HG03571 (cell line): ENCODE data around the gene TULP4.

Source experiments
- ATAC-seq: cut with Tn5 transposase; IDR thresholded peaks from one replicate; pipeline ENCODE4 v1.9.1; 2021; ENCODE audit not compliant: unreplicated experiment

Gene TULP4, protein sequence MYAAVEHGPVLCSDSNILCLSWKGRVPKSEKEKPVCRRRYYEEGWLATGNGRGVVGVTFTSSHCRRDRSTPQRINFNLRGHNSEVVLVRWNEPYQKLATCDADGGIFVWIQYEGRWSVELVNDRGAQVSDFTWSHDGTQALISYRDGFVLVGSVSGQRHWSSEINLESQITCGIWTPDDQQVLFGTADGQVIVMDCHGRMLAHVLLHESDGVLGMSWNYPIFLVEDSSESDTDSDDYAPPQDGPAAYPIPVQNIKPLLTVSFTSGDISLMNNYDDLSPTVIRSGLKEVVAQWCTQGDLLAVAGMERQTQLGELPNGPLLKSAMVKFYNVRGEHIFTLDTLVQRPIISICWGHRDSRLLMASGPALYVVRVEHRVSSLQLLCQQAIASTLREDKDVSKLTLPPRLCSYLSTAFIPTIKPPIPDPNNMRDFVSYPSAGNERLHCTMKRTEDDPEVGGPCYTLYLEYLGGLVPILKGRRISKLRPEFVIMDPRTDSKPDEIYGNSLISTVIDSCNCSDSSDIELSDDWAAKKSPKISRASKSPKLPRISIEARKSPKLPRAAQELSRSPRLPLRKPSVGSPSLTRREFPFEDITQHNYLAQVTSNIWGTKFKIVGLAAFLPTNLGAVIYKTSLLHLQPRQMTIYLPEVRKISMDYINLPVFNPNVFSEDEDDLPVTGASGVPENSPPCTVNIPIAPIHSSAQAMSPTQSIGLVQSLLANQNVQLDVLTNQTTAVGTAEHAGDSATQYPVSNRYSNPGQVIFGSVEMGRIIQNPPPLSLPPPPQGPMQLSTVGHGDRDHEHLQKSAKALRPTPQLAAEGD (N-terminal part only)

DNA sequence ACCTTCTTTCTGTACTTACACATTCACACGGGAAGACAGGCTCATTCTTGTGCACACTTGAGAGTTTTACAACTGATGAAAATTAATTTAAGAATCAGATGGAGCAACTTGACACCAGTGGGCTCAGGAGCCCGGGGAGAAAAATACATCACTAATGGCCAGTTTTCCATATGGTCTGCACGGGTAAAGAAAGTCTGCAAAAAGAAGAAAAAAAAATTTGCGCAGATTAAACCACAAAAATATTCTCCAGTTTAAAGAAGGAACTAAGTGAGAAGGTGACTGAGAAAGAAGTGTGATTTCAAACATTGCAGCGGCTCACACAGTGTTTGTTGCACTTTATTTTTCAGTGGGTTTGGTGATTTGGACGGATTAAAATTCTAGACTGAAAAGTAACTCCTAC is at the start of gene TULP4:
Gene TULP4 (plus strand): TSS at position 301 of the 400 bp plus-strand sequence. CDS start 1,552 bp downstream, outside the sequence.
- no peak for ATAC-seq

DNA sequence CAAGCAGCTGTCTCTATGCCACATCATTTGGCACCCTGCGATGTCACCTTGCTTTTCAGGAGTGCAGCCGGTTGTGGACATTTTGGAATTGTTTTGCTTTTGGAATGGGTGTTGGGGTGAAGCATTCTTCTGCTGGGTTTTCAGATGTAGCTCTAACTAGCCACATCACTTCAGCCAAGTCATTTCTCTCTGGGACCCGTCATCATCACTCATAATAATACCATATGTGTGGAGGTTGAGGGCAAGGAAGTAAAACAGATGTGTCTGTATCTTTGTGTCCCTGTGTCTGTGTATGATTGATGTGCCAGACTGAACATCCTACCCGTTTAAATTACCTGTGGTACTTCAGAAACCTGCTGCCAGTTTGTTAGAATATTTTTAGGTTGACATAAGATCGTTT is 49.5 kb upstream of the TULP4 start:
- no peak for ATAC-seq

DNA sequence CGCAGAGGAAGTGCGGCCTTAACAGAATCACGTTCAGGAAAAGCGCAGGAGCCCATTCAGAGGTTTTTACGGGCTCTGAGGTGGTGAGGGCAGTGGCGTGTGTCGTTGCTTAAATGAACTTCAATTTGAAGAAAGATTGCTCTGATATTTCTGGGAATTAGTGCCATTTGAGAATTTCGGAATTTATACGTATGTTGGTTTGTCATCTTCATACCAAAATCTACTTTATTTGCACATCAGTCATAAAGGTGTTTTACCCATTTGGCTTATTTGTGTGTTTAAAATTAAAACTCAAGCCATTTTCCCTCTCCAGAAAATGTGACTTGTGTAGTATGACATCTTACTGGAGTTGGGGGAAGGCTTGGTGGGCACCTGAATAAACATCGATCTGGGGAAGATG is 48.1 kb upstream of the TULP4 start:
- ATAC-seq: no peak

DNA sequence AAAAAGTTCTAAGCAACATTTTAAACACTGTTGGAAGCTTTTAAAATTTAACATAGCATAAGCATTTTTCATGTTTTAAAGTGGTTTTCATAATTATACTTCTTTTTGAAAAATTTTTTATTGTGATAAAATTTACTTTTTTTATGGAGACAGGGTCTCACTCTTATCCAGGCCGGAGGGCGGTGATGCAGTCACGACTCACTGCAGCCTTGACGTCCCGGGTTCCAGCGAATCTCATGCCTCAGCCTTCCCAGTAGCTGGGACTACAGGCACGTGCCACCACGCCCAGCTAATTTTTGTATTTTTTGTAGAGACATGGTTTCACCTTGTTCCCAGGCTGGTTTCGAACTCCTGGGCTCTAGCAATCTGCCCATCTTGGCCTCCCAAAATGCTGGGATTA is 46.1 kb upstream of the TULP4 start:
- ATAC-seq: no peak

DNA sequence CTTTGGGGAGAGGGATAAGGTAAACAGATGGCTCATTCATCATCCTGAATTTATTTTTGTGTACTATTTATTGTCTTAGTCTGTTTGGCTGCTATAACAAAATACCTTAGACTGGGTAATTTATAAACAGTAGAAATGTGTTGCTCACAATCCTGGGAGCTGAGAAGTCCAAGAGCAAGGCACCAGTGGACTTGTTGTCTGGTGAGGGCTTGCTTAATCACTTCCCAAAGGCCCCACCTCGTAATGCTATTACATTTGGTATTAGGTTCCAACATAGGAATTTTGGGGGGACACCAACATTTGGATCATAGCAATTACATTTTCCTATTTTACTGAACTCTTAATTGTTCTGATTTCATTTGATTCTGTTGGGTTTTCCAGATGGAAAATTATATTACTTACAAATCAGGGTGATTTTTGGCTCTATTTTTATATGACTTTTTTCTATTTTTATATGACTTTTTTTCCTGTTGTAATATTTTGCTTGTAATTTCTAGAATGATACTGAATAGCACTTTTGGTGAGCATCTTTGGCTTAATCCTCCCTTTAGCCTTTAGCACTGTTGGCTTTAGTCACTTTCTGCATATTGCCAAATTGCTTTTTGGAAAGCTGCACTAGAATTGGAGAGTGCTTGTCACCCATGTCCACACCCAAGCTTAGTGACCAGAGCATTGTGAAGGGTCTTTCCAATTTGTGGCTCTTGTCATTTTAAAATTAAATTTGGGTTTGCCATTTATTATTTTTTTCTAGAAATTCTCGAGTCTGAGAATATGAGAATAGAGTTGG is 43.7 kb upstream of the TULP4 start:
- ATAC-seq: no peak

DNA sequence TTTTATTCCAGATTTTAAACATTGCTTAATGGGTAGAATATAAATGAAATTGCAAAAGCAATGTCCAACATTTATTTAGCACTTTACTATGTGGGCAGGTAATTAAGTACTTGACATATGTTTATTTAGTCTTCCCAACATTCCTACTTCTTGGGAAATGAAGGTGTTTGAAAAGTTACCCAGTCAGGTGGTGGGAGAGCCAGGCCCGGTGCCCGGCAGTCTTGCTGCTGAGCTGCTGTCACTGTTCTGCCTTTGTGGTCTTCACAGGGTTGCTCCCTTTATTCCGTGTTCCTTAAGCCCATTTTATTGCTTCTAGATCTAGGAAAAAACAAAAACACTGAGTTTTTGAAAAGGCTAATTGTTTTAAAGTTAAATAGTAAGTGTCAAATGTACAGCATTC is 42.6 kb upstream of the TULP4 start:
- no peak for ATAC-seq

DNA sequence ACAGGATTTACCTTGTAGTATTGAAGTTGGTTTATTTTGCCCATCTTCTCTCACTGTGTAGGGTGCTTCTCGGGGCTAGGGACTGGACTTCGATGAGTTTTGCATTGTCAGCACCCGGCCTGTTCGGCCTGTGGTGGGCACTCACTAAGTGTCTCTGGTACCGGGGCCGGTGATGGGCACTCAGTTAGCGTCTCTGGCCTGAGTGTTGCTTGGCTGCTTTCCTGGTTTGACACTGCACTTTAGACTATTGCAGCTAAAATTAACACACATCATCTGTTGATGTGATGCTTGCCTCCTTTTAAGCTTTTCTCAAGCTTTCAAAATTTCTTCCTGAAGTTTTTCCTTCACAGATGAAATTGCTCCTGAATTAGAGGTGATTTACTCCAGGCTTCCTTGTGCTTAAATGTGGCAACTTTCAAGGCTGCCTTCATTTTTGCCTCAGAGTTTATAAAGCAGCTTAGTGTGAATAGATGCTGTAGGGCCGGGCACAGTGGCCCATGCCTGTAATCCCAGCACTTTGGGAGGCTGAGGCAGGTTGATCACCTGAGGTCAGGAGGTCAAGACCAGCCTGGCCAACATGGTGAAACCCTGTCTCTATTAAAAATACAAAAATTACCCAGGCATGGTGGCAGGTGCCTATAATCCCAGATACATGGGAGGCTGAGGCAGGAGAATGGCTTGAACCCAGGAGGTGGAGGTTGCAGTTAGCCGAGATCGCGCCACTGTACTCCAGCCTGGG is 41.7 kb upstream of the TULP4 start:
- no peak for ATAC-seq

DNA sequence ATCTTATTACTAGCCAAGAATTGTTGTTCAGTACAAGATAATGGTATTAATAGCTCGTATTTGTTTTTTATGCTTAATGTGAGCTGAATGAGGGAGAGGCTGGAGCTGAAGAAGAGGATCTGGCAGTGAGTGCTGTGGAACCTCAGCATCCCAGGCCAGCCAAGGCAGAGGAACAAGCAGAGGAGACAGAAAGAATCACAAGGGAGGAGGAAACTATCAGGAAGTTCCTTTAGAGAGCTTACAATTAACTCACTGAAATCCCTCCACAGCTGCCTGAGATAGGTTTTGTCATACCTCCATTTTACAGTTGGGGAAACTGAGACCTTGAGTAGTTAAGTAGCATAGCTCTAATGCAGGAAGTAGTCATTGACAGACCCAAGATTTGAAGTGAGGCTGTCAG is 39.9 kb upstream of the TULP4 start:
- no peak for ATAC-seq

DNA sequence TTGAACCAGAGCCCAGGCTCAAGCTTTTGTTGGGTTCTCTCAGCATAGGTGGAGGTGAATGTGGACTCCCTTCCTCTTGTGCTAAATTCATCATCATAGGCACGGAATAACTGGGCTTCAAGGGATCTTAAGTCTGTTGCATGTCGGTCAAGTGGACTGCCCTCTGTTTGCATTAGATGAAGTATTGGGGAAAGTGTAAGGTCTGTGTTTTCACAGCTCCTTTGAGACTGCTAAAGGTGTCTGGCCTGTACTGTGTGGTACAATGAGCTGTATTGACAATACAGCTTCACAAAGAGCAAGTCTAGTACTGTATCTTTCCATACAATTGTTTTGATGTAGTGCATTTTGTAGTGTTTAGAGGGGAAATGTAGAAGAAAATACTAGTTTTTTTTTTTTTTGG is 34.3 kb upstream of the TULP4 start:
- ATAC-seq: no peak

DNA sequence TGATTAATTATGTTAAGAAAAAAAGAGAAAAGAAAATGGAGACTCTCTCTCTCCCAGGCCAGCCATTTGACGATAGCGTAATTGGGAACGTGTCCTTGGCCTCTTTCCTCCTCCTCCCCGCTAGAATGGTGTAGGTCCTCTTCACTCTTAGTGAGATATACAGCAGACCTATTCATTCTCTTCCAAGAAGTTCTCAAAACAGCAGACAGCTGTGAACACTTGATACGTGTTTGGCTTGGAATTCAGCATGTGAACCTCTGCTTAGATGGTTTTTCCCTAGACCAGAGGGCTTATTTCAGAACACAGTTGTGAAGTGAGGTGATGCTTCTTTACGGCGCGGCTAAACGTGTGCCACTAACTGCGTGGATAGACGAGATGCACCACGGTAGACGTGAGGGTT is 32.6 kb upstream of the TULP4 start:
- no peak for ATAC-seq

DNA sequence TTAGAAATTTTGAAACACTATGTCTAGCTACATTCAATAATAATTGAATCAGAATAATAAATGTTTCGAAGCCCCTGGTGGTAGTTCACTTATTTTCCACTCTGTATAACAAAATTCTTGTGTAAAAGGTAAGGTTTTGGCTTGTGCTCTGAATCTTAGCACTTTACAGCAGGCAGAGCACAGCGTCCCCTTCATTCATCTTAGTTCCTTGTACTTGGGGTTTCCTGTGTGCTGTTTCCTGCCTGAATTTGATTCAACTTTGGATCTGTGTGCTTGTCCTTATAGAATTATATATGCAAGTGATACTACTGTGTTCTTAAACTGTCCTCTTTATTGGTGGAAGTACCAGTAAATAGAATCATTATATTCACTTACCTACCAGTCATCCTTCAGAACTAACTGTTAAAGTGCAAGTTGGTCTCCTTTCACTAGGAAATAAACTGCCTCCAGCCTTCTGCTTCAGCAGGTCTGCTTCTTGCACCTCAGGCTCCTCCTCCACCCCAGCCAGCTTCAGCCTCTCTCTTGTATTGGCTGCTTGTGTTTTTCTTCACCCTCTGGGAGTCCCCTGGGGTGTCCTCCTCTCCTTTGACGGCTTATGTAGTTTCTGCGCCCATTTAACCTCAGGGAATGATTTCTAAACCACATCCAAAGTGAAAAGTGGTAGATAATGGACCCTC is 28.8 kb upstream of the TULP4 start:
- peak; percentile 59 for ATAC-seq

DNA sequence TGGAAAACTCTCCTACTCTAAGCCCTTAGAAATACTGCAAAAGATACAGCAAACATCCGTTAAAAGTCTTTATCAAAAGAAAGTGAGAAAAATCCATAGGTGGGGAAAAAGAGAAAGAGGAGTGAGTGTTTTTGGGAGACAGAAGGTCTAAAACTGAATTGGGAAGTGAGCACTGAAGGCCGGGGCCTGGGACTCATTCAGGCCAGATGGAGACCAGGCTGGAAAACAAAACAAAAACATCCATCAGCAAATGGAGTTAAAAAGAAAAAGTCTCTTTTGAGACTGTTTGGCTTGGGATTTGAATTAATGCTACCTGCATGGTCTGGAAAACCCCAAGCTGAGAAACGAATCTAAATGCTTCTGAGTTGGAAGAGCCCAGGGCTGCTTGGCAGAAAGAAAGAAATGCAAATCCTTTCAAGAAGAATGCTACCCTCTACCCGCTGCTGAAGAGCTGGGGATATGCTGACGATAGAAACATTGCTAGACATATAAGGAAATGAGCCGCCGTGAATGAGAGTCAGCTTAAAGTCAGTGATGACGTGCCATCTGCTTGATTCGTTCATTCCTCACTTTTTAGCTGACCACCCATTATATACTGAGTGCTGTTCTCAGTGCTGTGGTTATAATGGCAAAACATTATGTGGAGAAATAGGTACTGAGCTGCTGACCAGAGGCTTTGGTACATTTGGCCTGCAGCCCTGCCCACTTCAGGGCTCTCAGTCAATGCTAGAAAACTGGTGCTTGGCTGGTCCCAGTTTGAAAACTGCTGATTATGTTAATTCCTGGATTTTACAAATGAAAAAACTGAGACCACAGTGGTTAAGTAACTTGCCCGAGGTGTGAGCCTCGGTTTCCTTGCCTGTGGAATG is 28.0 kb upstream of the TULP4 start:
- ATAC-seq: no peak

DNA sequence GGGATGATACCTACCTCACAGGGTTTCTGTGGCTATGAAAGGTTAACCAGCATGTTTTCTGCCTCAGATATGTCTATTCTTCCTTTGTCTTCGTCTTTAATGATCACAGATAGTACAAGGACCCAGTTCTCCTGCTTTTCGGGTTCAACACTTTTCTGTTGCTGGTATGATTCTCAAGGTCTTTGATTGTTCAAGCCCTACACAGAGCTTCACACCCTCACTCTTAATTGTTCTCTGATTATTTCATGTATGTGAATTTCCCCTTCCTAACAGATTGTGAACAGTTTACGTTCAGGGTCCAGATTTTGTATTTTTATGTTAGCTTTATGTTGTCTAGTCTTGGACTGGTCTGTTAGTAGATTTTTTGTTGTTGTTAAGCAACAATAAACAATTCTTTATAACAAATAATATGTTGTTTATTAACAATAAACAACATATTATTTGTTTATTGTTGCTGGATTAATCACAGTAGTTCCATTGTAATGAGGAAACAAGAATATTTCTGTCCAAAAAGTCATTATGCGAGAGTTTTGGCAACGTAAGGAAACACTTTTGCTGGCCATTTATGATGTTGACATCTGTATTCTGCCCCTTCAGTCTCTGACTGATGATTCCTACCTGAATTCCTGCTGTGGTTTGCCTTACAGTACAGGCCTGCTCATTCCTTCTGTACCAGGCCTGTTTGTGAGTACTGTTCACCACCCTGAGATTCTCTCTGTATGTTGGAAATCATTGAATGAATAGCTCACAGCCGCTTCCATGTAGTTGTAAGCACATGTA is 27.2 kb upstream of the TULP4 start:
- ATAC-seq: no peak

DNA sequence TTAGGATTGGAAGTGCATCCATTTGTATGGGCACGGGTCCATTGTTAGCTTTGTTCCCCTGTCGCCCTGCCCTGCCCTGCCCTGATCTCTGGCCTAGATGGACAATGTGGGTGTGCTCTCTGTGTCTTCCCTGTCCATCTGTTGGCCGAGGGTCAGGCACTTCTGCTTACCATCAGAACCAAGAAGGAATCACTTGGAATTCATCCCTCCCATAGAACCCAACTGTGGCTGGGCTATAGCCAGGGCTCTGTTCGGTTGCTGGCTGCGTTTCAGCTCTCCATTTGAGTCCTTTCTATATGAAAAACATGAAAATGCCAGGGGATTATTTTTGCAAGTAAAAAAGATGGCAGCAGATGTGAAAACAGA is 26.6 kb upstream of the TULP4 start:
- ATAC-seq: no peak

DNA sequence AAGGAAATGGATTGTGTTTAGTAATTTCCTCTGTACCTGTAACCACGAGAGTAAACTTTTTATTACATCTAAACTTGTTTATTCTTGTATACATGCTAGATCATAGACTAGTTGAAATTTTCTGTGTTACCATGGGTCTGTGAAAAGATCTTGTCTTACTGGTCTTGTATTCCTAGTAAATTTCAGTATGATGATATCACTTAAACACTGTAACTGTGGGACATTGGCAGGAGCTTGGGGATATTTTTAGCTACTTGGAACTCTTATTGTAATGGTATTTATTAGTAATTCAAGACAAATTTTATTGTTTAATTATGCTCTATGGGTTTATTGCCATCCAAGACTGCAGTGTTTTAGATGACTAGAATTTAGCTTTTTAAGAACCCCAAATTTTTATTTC is 25.9 kb upstream of the TULP4 start:
- ATAC-seq: no peak

DNA sequence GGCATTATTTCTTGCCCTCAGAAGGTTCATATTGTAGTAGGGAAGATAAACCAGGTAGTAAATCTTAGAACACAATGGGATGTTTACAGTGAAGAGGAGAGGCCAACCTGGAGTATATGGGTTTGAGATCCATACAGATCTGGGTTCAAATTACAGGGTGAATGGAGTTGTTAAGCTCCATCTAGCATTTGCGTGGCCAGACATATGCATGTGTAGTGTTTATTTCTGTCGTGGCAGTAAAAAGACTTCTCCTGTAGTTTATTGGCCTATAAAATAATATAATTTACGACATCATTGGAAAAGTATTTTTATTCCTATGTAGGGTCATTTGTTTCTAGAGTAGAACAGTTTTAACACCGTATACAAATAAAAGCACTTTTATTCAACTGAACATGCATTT is 25.2 kb upstream of the TULP4 start:
- ATAC-seq: no peak

DNA sequence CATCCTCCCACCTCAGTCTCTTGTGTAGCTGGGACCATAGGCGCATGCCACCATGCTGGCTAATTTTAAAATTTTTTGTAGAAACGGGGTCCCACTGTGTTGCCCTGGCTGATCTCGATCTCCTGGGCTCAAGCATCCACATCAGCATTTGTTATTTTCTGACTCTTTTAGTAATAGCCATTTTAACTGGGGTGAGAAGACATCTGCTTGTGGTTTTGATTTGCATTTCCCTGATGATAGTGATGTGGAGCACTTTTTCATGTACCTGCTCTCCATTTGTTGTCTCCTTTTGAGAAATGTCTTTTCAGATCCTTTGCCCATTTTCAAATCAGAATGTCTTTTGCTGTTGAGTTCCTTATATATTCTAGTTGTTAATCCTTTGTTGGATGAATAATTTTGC is 22.2 kb upstream of the TULP4 start:
- peak; percentile 56 for ATAC-seq

DNA sequence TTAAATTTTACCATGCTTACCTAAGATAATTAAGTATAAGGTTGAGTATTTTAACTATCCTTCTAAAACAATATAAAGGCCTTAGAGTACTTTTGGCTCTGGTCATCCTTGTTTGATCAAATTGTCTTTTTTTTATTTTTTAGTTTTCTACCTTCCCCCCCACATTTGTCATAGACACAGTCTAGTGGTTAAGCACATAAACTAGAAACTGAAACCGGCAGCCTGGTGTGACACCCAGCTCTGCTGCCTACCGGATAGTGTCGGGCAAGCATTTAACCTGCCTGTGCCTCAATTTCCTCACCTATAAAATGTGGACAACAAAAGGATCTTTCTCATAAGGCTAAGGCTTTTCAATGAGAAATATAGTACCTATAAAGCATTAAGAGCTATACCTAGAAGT is 21.6 kb upstream of the TULP4 start:
- ATAC-seq: peak; percentile 85

DNA sequence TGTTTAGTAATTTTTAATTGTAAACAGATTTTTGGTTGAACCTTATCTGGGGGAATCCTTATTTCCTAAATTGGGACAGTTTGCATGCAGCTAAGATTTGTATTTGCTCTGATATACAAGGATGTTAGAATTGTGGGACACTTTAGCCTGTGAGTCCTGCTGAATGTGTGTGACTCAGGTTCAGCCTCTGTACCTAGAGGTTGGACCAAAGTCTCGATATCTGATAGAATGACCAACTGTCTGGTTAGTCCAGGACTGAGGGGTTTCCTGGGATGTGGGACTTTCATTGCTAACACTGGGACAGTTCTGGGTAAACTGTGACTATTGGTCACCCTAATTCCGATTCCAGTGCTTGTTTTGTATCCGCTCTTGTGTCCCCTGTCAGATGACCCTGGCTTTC is 20.2 kb upstream of the TULP4 start:
- no peak for ATAC-seq
